PC-3 (cell line): ENCODE data around the gene SENP7.

Source experiments
- CTCF ChIP-seq: fragments of 300-600 bp; sonication (generic); conservative IDR thresholded peaks from 2 replicates; pipeline ENCODE4 v1.5.1; 2017; ENCODE audit warnings: antibody characterized with exemption, low read depth, mild to moderate bottlenecking, low read length
- EZH2 ChIP-seq: fragments of 300-600 bp; sonication (generic); IDR thresholded peaks from one replicate; pipeline ENCODE4 v1.6.1; 2017; ENCODE audit warnings: antibody characterized with exemption, mild to moderate bottlenecking, low read length; ENCODE audit not compliant: unreplicated experiment
- EZH2phosphoT487 ChIP-seq: fragments of 300-600 bp; sonication (generic); IDR thresholded peaks from 2 replicates; pipeline ENCODE4 v1.6.1; 2018; ENCODE audit warnings: mild to moderate bottlenecking, antibody characterized with exemption, low read length, borderline replicate concordance

GRCh38 chr3:101281521-101282030 lies 231.4 kb downstream of the SENP7 start:
- TF ChIP-seq CTCF (no peak), EZH2phosphoT487 (no peak), EZH2 (no peak)
